Airway epithelial cell (primary cell): ENCODE data around the gene CHEK1. TPM values are rescaled to one million over a fixed set of nuclear protein-coding genes. Genes with fewer than 3 reads are reported as not detected.

Experiments
- total RNA-seq: library from RNA; depleted of rRNA; stranded (reverse); fragments of >200 nt; gene quantifications from 2 replicates; pipeline ENCODE4 v1.2.3, GENCODE V29; 2015

CHEK1 gene
- total RNA-seq, result 28.4 and 29.5 TPM in 2 replicates

GRCh38 chr11:125624756-125625213 lies at the start of gene CHEK1:
Gene CHEK1 (plus strand): TSS chr11:125625163. CDS start chr11:125626769, 1,606 bp downstream.

GRCh38 chr11:125592305-125593113 lies 32.5 kb upstream of the CHEK1 start, which contains the start of gene STT3A:
Gene STT3A (plus strand): TSS chr11:125592852. CDS start chr11:125595916, 3,064 bp downstream.

DNA sequence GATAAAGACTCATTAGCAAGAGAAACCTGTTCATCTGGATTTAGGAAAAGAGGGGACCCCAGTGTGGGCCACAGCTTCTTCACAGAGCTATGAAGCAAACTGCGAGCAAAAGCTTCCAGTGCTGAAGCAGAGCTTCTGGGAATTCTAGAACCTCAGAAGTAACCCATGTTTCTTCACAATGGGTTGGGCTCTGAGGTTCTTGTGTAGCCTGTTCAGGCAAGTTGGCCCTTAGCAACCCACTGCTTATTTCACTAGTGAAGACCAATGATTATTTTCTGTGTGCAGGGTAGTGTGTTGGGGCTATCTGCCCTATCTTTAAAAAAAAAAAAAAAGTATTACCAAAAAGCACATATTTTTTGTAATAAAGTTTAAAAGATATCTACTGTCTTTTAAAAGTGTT lies 55.8 kb downstream of the CHEK1 start, which contains the start of gene ACRV1:
Gene ACRV1 (minus strand): TSS at position 101 of the 400 bp plus-strand sequence. CDS start 67 bp downstream, at position 34.

Other genes starting within 250 kb of the CHEK1 start
- gene FEZ1, start 128.9 kb upstream of the CHEK1 start, total RNA-seq, result 65.6 and 86.0 TPM in 2 replicates
- gene EI24, start 55.7 kb upstream of the CHEK1 start, total RNA-seq, result 184 and 201 TPM in 2 replicates
- 120 and 140 TPM in 2 replicates for gene STT3A, start 32.3 kb upstream of the CHEK1 start, total RNA-seq
- not detected in 2 replicates for gene ACRV1, start 55.7 kb downstream of the CHEK1 start, total RNA-seq
- gene PATE1, start 121.1 kb downstream of the CHEK1 start, total RNA-seq, result not detected in 2 replicates
- gene PATE2, start 153.7 kb downstream of the CHEK1 start, total RNA-seq, result not detected in 2 replicates
- gene PATE3, start 163.0 kb downstream of the CHEK1 start, total RNA-seq, result not detected in 2 replicates
- not detected in 2 replicates for gene PATE4, start 208.2 kb downstream of the CHEK1 start, total RNA-seq